GM06990 (cell line): ENCODE data around the gene TIMM23.
"Not testable (repeated sequence)": the region's sequence is repeated elsewhere in the genome, so short reads cannot be mapped to it uniquely, and the experiment has no call there.

Source experiments
- DNase-seq: peaks from one replicate; pipeline ENCODE4 v3.0.0-alpha.2; 2011; ENCODE audit not compliant: insufficient read length; ENCODE audit errors: extremely low read depth
- H3K27me3 ChIP-seq: replicated peaks from 2 replicates; pipeline ENCODE4 v1.6.0; 2011; ENCODE audit warnings: low read length; ENCODE audit not compliant: control insufficient read depth, insufficient read depth
- H3K36me3 ChIP-seq: 2 replicates; pipeline ENCODE4 v1.5.1; 2011; ENCODE audit warnings: low read length; ENCODE audit not compliant: control insufficient read depth, insufficient read depth
- H3K4me3 ChIP-seq: replicated peaks from 2 replicates; pipeline ENCODE4 v1.5.1; 2011; ENCODE audit warnings: low read depth, mild to moderate bottlenecking, control low read depth, low read length
- TF ChIP-seq, protein P1 (sequence below): IDR thresholded peaks from 2 replicates; pipeline ENCODE4 v1.5.1; 2011; ENCODE audit warnings: low read length, control low read depth, mild to moderate bottlenecking, inconsistent platforms; ENCODE audit not compliant: insufficient read depth, poor library complexity, severe bottlenecking

The TIMM23 gene

GRCh38 chr10:45971742-45972105, 565 bp upstream of the TIMM23 start:
- H3K36me3 ChIP-seq, H3K27me3 ChIP-seq: not testable (repeated sequence)
- H3K4me3 ChIP-seq, result peak overlapping the region; percentile 82
- DNase-seq, result peak; percentile 13

DNA sequence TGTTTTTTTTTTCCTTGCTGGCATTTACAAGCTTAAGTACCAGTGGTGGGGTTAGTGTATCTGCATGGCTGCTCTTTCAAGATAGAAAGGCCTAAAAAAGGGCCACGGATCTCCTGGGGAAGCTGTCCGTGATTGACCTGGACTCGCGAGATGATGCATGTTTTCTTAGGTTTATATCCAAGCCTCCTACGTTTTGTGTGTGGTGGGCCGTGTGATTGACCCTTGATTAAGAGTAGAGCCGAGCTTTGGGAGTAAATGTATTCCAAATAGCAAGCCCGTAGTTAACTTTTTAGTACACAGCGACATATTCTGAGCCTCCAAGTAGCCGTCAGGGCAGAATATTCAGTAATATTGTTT, 502 bp downstream of the TIMM23 start:
- H3K27me3 ChIP-seq, H3K36me3 ChIP-seq, DNase-seq: not testable (repeated sequence)
- peak overlapping the region; percentile 82 for H3K4me3 ChIP-seq

DNA sequence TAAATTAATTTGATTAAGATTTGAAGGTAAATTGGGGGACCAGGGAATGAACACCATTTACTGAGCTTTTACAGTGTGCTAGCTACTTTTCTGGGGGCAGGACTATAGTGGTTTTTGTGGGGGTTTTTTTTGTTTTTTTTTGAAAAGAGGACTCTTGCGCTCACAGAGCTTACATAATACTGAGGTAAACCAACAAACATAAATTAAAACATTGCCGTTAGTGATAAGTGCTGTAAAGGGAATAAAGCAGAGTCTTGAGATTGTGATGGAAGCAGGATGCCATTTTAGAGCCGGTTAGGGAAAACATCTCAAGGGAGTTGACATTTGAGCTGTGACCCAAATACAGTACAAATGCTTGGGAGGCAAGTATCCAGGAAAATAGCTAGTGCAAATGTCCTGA, 1.8 kb downstream of the TIMM23 start:
- H3K4me3 ChIP-seq, result peak overlapping the region; percentile 82; the same call in 1 of the 2 replicates
- H3K36me3 ChIP-seq, H3K27me3 ChIP-seq, DNase-seq: not testable (repeated sequence)

GRCh38 chr10:45978554-45978953, 6.3 kb downstream of the TIMM23 start:
- not testable (repeated sequence) for H3K4me3 ChIP-seq, H3K36me3 ChIP-seq

DNA sequence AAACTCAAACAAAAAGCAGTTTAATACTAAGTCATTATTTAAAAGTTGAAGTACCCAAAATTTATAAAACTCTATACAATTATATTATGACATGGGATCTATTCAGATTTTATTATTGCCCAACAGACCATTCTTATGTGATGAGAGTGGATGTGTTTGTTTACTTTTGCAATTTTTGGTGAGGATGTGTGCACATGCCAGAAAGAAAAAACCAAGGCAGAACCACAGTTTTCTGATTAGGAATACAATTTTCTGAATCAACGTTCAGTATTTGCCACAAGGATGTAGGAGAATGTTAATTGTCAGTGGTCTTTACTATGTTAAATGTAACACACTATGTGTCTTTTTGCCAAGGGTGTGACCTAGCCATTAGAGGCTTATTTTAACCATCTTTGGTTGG, 9.1 kb downstream of the TIMM23 start:
- not testable (repeated sequence) for H3K36me3 ChIP-seq, H3K27me3 ChIP-seq, DNase-seq, H3K4me3 ChIP-seq

More at GRCh38 chr10:45978554-45978953, 6.3 kb downstream of the TIMM23 start:
- not testable (repeated sequence) for H3K27me3 ChIP-seq, DNase-seq

- H3K4me3 ChIP-seq, DNase-seq, H3K27me3 ChIP-seq, H3K36me3 ChIP-seq: not testable (repeated sequence)
These were observed 11.4 kb downstream of the TIMM23 start for GRCh38 chr10:45983538-45984186.

DNA sequence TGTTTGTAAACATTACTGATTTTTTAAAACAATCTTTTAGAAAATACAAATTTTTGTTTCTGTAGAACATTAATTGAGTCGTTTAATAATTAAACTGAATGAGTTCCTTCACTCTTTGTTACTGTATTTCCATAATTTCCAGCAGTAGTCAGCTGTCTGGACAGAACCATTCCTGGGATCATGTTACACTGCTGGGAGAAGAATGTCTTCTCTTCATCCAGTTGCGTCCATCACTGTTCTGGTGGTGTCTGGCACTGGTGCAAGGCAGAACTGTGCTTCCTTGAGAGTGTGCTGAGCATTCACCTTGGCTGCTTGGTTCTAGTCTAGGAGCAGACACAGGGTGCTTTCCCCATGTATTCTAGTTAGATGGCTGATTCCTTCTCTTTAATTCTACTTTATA, 12.2 kb downstream of the TIMM23 start:
- not testable (repeated sequence) for DNase-seq, H3K36me3 ChIP-seq, H3K27me3 ChIP-seq, H3K4me3 ChIP-seq

DNA sequence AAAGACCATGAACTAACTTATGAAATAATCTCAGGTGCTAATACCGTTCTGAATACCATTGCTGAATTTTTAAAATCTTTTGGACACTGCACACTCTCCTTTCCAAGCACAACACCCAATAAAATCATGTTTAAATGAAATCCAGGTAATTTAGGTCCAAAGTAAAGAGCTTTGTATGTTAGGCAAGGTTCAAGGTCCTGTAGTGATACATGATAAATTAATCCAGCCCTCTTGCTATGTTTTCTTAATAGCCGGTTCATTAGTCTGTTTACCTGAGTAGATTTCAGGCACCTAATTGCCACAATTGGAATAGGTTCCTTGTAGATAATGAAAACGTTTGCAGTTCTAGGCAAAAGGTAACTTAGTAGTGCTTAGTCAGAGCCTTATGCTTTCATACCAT, 13.3 kb downstream of the TIMM23 start:
- H3K27me3 ChIP-seq, H3K36me3 ChIP-seq, DNase-seq, H3K4me3 ChIP-seq: not testable (repeated sequence)

- no peak for DNase-seq
- TF ChIP-seq, protein P1, sequence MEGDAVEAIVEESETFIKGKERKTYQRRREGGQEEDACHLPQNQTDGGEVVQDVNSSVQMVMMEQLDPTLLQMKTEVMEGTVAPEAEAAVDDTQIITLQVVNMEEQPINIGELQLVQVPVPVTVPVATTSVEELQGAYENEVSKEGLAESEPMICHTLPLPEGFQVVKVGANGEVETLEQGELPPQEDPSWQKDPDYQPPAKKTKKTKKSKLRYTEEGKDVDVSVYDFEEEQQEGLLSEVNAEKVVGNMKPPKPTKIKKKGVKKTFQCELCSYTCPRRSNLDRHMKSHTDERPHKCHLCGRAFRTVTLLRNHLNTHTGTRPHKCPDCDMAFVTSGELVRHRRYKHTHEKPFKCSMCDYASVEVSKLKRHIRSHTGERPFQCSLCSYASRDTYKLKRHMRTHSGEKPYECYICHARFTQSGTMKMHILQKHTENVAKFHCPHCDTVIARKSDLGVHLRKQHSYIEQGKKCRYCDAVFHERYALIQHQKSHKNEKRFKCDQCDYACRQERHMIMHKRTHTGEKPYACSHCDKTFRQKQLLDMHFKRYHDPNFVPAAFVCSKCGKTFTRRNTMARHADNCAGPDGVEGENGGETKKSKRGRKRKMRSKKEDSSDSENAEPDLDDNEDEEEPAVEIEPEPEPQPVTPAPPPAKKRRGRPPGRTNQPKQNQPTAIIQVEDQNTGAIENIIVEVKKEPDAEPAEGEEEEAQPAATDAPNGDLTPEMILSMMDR, result no peak
- H3K36me3 ChIP-seq, result peaks cover 9% of the 10 kb centered on the region
- H3K4me3 ChIP-seq, result no peak overlapping the region
- H3K27me3 ChIP-seq, result no peaks in the 10 kb centered on the region
These were observed 25.3 kb downstream of the TIMM23 start for GRCh38 chr10:45997557-45997956.

GRCh38 chr10:45997994-45998763, 25.9 kb downstream of the TIMM23 start:
- TF ChIP-seq, protein P1, result no peak
- Histone ChIP-seq H3K4me3 (no peak overlapping the region), H3K27me3 (no peaks in the 10 kb centered on the region), H3K36me3 (peaks cover 10% of the 10 kb centered on the region)
- DNase-seq, result no peak

GRCh38 chr10:45999955-46000354, 27.7 kb downstream of the TIMM23 start:
- not testable (repeated sequence) for DNase-seq, H3K4me3 ChIP-seq, H3K27me3 ChIP-seq
- peaks cover 12% of the 10 kb centered on the region for H3K36me3 ChIP-seq
